ENCODE data around the gene TRAK1. TPM values are rescaled to one million over a fixed set of nuclear protein-coding genes. Genes with fewer than 3 reads are reported as not detected.

Gene TRAK1
- total RNA-seq, 3 donors from 2014 or later = 29.0 to 53.7 (median 40.6) TPM

DNA sequence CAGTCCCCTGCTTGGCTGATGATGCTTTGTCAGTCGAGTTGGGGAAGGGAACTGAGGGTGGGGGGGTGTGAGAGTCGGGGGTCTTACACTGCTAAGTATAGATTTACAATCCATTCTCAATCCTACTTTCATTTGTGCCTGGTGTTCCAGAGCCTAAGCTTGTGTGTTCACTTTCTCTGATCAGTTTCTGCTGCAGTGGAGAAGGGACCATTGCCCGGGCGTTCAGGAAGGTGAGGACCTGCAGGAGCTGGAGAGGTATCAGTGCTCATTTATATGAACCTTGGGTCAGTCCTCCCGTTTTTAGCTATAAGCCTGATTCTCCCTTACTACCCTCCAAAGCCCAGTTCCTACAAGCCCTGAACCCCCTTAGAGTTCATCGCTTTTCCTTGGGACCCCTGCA is 41.0 kb upstream of the TRAK1 start:
- H3K4me3 ChIP-seq = no peak overlapping the region
- TF ChIP-seq, protein P1, sequence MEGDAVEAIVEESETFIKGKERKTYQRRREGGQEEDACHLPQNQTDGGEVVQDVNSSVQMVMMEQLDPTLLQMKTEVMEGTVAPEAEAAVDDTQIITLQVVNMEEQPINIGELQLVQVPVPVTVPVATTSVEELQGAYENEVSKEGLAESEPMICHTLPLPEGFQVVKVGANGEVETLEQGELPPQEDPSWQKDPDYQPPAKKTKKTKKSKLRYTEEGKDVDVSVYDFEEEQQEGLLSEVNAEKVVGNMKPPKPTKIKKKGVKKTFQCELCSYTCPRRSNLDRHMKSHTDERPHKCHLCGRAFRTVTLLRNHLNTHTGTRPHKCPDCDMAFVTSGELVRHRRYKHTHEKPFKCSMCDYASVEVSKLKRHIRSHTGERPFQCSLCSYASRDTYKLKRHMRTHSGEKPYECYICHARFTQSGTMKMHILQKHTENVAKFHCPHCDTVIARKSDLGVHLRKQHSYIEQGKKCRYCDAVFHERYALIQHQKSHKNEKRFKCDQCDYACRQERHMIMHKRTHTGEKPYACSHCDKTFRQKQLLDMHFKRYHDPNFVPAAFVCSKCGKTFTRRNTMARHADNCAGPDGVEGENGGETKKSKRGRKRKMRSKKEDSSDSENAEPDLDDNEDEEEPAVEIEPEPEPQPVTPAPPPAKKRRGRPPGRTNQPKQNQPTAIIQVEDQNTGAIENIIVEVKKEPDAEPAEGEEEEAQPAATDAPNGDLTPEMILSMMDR (IDR thresholded peaks at IDR 0.05) = no peak
- TF ChIP-seq POLR2A (IDR thresholded peaks at IDR 0.05) = no peak
- TF ChIP-seq POLR2AphosphoS5 (IDR thresholded peaks at IDR 0.05) = no peak
- intact Hi-C loops (cut with DNase I; ENCODE audit: low total_unique reads) = no loop called here
- H3K36me3 ChIP-seq = no peaks in the 10 kb centered on the region
- peaks cover 0 to 19% of the 10 kb centered on the region in 2 donors for H3K4me1 ChIP-seq
- no peaks in the 10 kb centered on the region for H3K9me3 ChIP-seq
- no peak overlapping the region for H3K27ac ChIP-seq
- no peak for DNase-seq (ENCODE audit: low spot score in 2 of 2)
- no peaks in the 10 kb centered on the region for H3K27me3 ChIP-seq

DNA sequence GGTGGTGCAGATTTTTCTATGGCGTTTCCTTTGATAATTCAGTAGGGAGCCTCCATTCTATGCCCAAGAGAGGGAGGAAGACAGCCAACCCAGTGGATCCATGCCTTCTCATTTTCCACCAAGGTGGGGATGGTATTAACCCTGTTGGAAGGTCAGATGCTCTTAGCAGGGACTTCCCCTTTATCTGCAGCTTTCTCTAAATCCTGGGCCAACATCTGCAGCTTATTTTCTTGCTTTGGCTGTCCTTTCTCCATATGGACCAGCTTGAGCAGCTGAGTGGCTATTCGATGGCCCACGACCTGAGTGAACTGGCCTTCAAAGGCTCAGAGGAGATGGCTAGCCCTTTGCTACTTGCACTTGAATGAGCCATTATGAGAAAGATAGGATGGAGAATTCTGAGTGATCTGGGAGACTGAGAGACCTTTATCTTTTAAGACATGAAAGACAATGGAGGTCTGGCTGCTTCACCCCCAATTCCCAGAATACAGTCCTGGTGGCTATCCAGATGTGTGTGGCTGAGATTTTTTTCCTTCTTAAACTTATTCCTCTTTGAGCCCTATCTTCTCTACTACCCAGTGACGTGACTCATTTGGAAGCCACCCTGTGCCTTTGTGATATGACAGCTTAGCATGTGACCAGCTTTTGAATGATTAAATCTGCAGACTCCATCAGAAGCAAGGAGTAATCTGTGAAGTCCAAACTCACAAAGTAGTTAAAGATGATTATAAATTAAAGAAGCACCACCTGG is 39.6 kb upstream of the TRAK1 start:
- intact Hi-C loops (cut with DNase I; ENCODE audit: low total_unique reads) = no loop called here
- Histone ChIP-seq H3K36me3 (no peaks in the 10 kb centered on the region), H3K27me3 (no peaks in the 10 kb centered on the region), H3K9me3 (no peaks in the 10 kb centered on the region), H3K4me3 (no peak overlapping the region), H3K27ac (peak overlapping the region; percentile 81 to 88), H3K4me1 (peaks cover 0 to 19% of the 10 kb centered on the region in 2 donors)
- TF ChIP-seq, protein P1 (IDR thresholded peaks at IDR 0.05) = no peak
- TF ChIP-seq POLR2AphosphoS5 (IDR thresholded peaks at IDR 0.05) = no peak
- no peak for TF ChIP-seq POLR2A (IDR thresholded peaks at IDR 0.05)
- DNase-seq (ENCODE audit: low spot score in 2 of 2) = no peak

DNA sequence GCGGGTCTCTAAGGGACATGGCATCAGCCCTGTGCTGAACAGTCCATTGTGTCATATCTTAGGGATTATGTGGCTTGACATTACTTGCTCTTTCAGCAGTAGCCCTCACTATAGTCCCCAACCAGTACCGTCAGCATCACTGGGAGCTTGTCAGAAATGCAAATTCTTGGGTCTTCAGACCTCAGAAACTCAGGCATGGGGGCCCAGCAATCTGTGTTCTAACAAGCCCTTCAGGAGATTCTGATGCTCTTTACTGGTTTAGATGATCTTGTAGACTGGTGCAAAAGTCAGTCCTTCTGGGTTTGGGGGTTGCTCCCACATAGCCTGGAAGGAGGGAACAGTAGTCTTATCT is 39.0 kb upstream of the TRAK1 start:
- Histone ChIP-seq H3K27ac (peak overlapping the region; percentile 81 to 88), H3K36me3 (no peaks in the 10 kb centered on the region), H3K4me3 (no peak overlapping the region), H3K27me3 (no peaks in the 10 kb centered on the region), H3K9me3 (no peaks in the 10 kb centered on the region), H3K4me1 (peaks cover 0 to 19% of the 10 kb centered on the region in 2 donors)
- no peak for TF ChIP-seq POLR2A (IDR thresholded peaks at IDR 0.05)
- TF ChIP-seq, protein P1 (IDR thresholded peaks at IDR 0.05) = no peak
- TF ChIP-seq POLR2AphosphoS5 (IDR thresholded peaks at IDR 0.05) = no peak
- intact Hi-C loops (cut with DNase I; ENCODE audit: low total_unique reads) = no loop called here
- DNase-seq (ENCODE audit: low spot score in 2 of 2) = no peak

DNA sequence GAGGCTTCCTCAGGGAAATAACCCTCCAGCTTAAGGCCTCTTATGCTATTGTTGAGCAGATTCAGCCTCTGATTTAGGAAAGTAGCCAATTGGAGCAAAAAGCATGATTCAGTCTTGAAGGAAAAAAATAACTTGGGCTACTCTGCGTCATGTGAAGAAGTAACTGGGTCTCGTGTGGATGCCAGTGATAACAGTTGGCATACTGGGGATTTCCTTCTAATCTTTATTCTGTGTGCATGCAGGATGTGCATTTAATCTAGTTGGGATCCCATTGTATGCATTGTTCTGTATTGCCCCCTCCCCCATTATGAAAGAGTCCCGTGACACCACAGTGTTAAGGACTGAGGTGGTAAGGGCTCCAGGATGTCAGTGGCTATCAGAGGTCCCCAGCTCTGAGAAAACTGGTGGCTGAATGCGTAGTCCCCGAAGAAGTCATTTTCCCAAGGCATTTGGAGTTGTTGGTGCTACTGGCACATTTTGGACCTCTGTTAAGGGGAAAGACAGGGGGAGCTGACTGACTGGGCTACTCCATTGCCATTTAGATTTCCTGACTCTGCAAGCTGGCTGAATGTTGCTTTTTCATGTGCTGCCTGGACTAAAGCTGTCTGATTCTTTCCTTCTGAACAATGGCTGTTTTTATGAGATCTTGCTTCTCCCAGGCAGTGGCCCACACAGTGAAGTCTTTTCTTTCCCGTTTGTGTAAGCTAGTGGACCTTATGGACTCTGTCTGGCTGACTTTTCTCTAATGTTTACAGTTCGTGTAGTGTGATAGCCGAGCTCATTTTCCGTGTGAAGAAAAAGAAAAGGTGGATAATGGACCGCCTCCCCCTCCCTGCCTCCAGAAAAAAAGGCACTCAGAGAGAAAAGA is 38.4 kb upstream of the TRAK1 start:
- no peaks in the 10 kb centered on the region for H3K9me3 ChIP-seq
- no peak for DNase-seq (ENCODE audit: low spot score in 2 of 2)
- no peak overlapping the region for H3K4me3 ChIP-seq
- H3K27ac ChIP-seq = peak overlapping the region; percentile 81 to 88
- intact Hi-C loops (cut with DNase I; ENCODE audit: low total_unique reads) = no loop called here
- TF ChIP-seq, protein P1 (IDR thresholded peaks at IDR 0.05) = no peak
- no peak for TF ChIP-seq POLR2AphosphoS5 (IDR thresholded peaks at IDR 0.05)
- no peak for TF ChIP-seq POLR2A (IDR thresholded peaks at IDR 0.05)
- peaks cover 0 to 19% of the 10 kb centered on the region in 2 donors for H3K4me1 ChIP-seq
- no peaks in the 10 kb centered on the region for H3K27me3 ChIP-seq
- H3K36me3 ChIP-seq = no peaks in the 10 kb centered on the region

DNA sequence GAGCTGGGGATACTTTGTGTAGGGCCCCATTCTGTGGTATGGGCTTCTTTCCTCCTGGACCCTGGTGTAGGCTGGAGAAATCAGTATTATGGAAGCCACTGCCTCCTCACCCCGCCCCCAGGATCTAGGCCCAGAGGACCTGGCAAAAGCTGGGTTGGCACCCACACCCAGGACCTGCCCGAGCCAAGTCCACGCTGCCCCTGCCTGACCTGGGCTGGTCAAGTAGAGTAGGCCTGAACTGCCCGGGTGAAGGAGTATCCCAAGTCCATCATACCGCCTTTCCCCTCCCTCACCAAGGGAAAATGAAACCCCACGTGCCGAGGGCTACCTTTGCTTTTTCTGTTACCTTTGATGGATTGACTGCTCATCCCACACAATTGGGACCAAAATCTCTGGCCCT is 37.7 kb upstream of the TRAK1 start:
- no peaks in the 10 kb centered on the region for H3K36me3 ChIP-seq
- peaks cover 0 to 19% of the 10 kb centered on the region in 2 donors for H3K4me1 ChIP-seq
- H3K4me3 ChIP-seq = no peak overlapping the region
- DNase-seq (ENCODE audit: low spot score in 2 of 2) = no peak
- TF ChIP-seq POLR2AphosphoS5 (IDR thresholded peaks at IDR 0.05) = no peak
- TF ChIP-seq, protein P1 (IDR thresholded peaks at IDR 0.05) = no peak
- no peak for TF ChIP-seq POLR2A (IDR thresholded peaks at IDR 0.05)
- intact Hi-C loops (cut with DNase I; ENCODE audit: low total_unique reads) = no loop called here
- H3K27ac ChIP-seq = peak overlapping the region; percentile 81 to 88
- H3K27me3 ChIP-seq = no peaks in the 10 kb centered on the region
- H3K9me3 ChIP-seq = no peaks in the 10 kb centered on the region

Data from breast epithelium (tissue), 4 donors.